ENCODE data around the gene SENP1. TPM values are rescaled to one million over a fixed set of nuclear protein-coding genes. Genes with fewer than 3 reads are reported as not detected.

SENP1 gene
- total and polyA plus RNA-seq, 4 experiments from 2014 or later = 6.1 to 35.1 (median 19.3) TPM

GRCh38 chr12:48045965-48046518 is 59.8 kb downstream of the SENP1 start:
- ChIA-PET POLR2A (ENCODE audit: partially characterized antibody) (no interaction called here), CTCF (ENCODE audit: partially characterized antibody) (interaction anchor here (1.0 kb wide), 1 partner anchor 83 kb away, joined by 4 read pairs; the partner anchor contains the start of gene TMEM106C)
- no peak overlapping the region for H3K4me3 Mint-ChIP-seq
- no peaks in the 10 kb centered on the region for H3K4me1 Mint-ChIP-seq
- peaks cover 38% of the 10 kb centered on the region for H3K36me3 ChIP-seq (ENCODE audit: insufficient read depth, low read length)
- H3K4me1 ChIP-seq (ENCODE audit: insufficient read depth, low read length) = no peaks in the 10 kb centered on the region
- H3K27me3 Mint-ChIP-seq = no peaks in the 10 kb centered on the region
- intact Hi-C loops (cut with micrococcal nuclease) = no loop called here
- H3K36me3 Mint-ChIP-seq = peaks cover 41 to 73% of the 10 kb centered on the region in 2 donors
- no peak overlapping the region for H3K27ac Mint-ChIP-seq
- H3K4me3 ChIP-seq (ENCODE audit: low read length in 2 of 2) = no peak overlapping the region
- no peaks in the 10 kb centered on the region for H3K9me3 Mint-ChIP-seq
- H3K27ac ChIP-seq (ENCODE audit: low read depth, low read length) = no peak overlapping the region
- no peak for DNase-seq
- H3K27me3 ChIP-seq (ENCODE audit: insufficient read depth, low read length) = no peaks in the 10 kb centered on the region
- H3K9me3 ChIP-seq (ENCODE audit: control insufficient read depth in 1 of 2, low read length in 2 of 2) = no peaks in the 10 kb centered on the region

GRCh38 chr12:48045061-48045846 is 60.6 kb downstream of the SENP1 start:
- Histone ChIP-seq H3K27me3 (ENCODE audit: insufficient read depth, low read length) (no peaks in the 10 kb centered on the region), H3K36me3 (ENCODE audit: insufficient read depth, low read length) (peaks cover 38% of the 10 kb centered on the region), H3K4me3 (ENCODE audit: low read length in 2 of 2) (no peak overlapping the region), H3K27ac (ENCODE audit: low read depth, low read length) (no peak overlapping the region), H3K4me1 (ENCODE audit: insufficient read depth, low read length) (no peaks in the 10 kb centered on the region), H3K9me3 (ENCODE audit: control insufficient read depth in 1 of 2, low read length in 2 of 2) (no peaks in the 10 kb centered on the region)
- Mint-ChIP-seq H3K4me3 (no peak overlapping the region), H3K27me3 (no peaks in the 10 kb centered on the region), H3K27ac (no peak overlapping the region), H3K36me3 (peaks cover 41 to 70% of the 10 kb centered on the region in 2 donors), H3K4me1 (no peaks in the 10 kb centered on the region), H3K9me3 (no peaks in the 10 kb centered on the region)
- ChIA-PET POLR2A (ENCODE audit: partially characterized antibody) (no interaction called here), CTCF (ENCODE audit: partially characterized antibody) (no interaction called here)
- intact Hi-C loops (cut with micrococcal nuclease) = no loop called here
- DNase-seq = no peak

GRCh38 chr12:48044396-48044795 is 61.5 kb downstream of the SENP1 start:
- Mint-ChIP-seq H3K27me3 (no peaks in the 10 kb centered on the region), H3K4me3 (no peak overlapping the region), H3K9me3 (no peaks in the 10 kb centered on the region), H3K27ac (no peak overlapping the region), H3K4me1 (no peaks in the 10 kb centered on the region), H3K36me3 (peaks cover 41 to 62% of the 10 kb centered on the region in 2 donors)
- no peak for DNase-seq
- Histone ChIP-seq H3K27me3 (ENCODE audit: insufficient read depth, low read length) (no peaks in the 10 kb centered on the region), H3K36me3 (ENCODE audit: insufficient read depth, low read length) (peaks cover 38% of the 10 kb centered on the region), H3K4me3 (ENCODE audit: low read length in 2 of 2) (no peak overlapping the region), H3K4me1 (ENCODE audit: insufficient read depth, low read length) (no peaks in the 10 kb centered on the region), H3K27ac (ENCODE audit: low read depth, low read length) (no peak overlapping the region), H3K9me3 (ENCODE audit: control insufficient read depth in 1 of 2, low read length in 2 of 2) (no peaks in the 10 kb centered on the region)
- ChIA-PET CTCF (ENCODE audit: partially characterized antibody) (no interaction called here), POLR2A (ENCODE audit: partially characterized antibody) (no interaction called here)
- intact Hi-C loops (cut with micrococcal nuclease) = no loop called here

- H3K27me3 Mint-ChIP-seq = no peaks in the 10 kb centered on the region
- H3K27ac ChIP-seq (ENCODE audit: low read depth, low read length) = no peak overlapping the region
- no peak overlapping the region for H3K4me3 Mint-ChIP-seq
- no peaks in the 10 kb centered on the region for H3K9me3 ChIP-seq (ENCODE audit: control insufficient read depth in 1 of 2, low read length in 2 of 2)
- no peaks in the 10 kb centered on the region for H3K27me3 ChIP-seq (ENCODE audit: insufficient read depth, low read length)
- H3K4me3 ChIP-seq (ENCODE audit: low read length in 2 of 2) = no peak overlapping the region
- intact Hi-C loops (cut with micrococcal nuclease) = no loop called here
- H3K36me3 Mint-ChIP-seq = peaks cover 37 to 56% of the 10 kb centered on the region in 2 donors
- ChIA-PET CTCF (ENCODE audit: partially characterized antibody) (no interaction called here), POLR2A (ENCODE audit: partially characterized antibody) (no interaction called here)
- no peaks in the 10 kb centered on the region for H3K4me1 ChIP-seq (ENCODE audit: insufficient read depth, low read length)
- peaks cover 38% of the 10 kb centered on the region for H3K36me3 ChIP-seq (ENCODE audit: insufficient read depth, low read length)
- no peak for DNase-seq
- peak overlapping the region in 1 of 7 donors; percentile 3 for H3K27ac Mint-ChIP-seq
- H3K9me3 Mint-ChIP-seq = no peaks in the 10 kb centered on the region
- no peaks in the 10 kb centered on the region for H3K4me1 Mint-ChIP-seq
Measured at GRCh38 chr12:48043771-48044170, 62.1 kb downstream of the SENP1 start.

GRCh38 chr12:48041591-48042423 is 64.1 kb downstream of the SENP1 start:
- H3K27me3 ChIP-seq (ENCODE audit: insufficient read depth, low read length) = no peaks in the 10 kb centered on the region
- ChIA-PET CTCF (ENCODE audit: partially characterized antibody) (no interaction called here), POLR2A (ENCODE audit: partially characterized antibody) (no interaction called here)
- H3K4me3 ChIP-seq (ENCODE audit: low read length in 2 of 2) = no peak overlapping the region
- no peaks in the 10 kb centered on the region for H3K9me3 Mint-ChIP-seq
- intact Hi-C loops (cut with micrococcal nuclease) = no loop called here
- peaks cover 31 to 37% of the 10 kb centered on the region in 2 donors for H3K36me3 Mint-ChIP-seq
- H3K36me3 ChIP-seq (ENCODE audit: insufficient read depth, low read length) = peaks cover 23% of the 10 kb centered on the region
- H3K27me3 Mint-ChIP-seq = no peaks in the 10 kb centered on the region
- H3K4me1 ChIP-seq (ENCODE audit: insufficient read depth, low read length) = no peaks in the 10 kb centered on the region
- H3K27ac ChIP-seq (ENCODE audit: low read depth, low read length) = no peak overlapping the region
- H3K4me3 Mint-ChIP-seq = no peak overlapping the region
- DNase-seq = no peak
- peaks cover 0 to 10% (median 4%) of the 10 kb centered on the region in 4 donors for H3K4me1 Mint-ChIP-seq
- no peak overlapping the region for H3K27ac Mint-ChIP-seq
- H3K9me3 ChIP-seq (ENCODE audit: control insufficient read depth in 1 of 2, low read length in 2 of 2) = no peaks in the 10 kb centered on the region

GRCh38 chr12:48040354-48040753 is 65.5 kb downstream of the SENP1 start:
- no peak for DNase-seq
- H3K27ac ChIP-seq (ENCODE audit: low read depth, low read length) = no peak overlapping the region
- H3K27ac Mint-ChIP-seq = no peak overlapping the region

GRCh38 chr12:48039151-48039550 is 66.7 kb downstream of the SENP1 start:
- Mint-ChIP-seq H3K27me3 (no peaks in the 10 kb centered on the region), H3K4me3 (no peak overlapping the region), H3K9me3 (no peaks in the 10 kb centered on the region), H3K36me3 (peaks cover 8 to 11% of the 10 kb centered on the region in 2 donors), H3K27ac (peak overlapping the region in 1 of 7 donors; percentile 26), H3K4me1 (peaks cover 0 to 10% (median 4%) of the 10 kb centered on the region in 4 donors)
- Histone ChIP-seq H3K4me1 (ENCODE audit: insufficient read depth, low read length) (no peaks in the 10 kb centered on the region), H3K36me3 (ENCODE audit: insufficient read depth, low read length) (no peaks in the 10 kb centered on the region), H3K9me3 (ENCODE audit: control insufficient read depth in 1 of 2, low read length in 2 of 2) (no peaks in the 10 kb centered on the region), H3K4me3 (ENCODE audit: low read length in 2 of 2) (no peak overlapping the region), H3K27me3 (ENCODE audit: insufficient read depth, low read length) (no peaks in the 10 kb centered on the region), H3K27ac (ENCODE audit: low read depth, low read length) (no peak overlapping the region)
- ChIA-PET CTCF (ENCODE audit: partially characterized antibody) (no interaction called here), POLR2A (ENCODE audit: partially characterized antibody) (no interaction called here)
- DNase-seq = no peak
- intact Hi-C loops (cut with micrococcal nuclease) = no loop called here

More at GRCh38 chr12:48040354-48040753, 65.5 kb downstream of the SENP1 start:
- Mint-ChIP-seq H3K4me3 (no peak overlapping the region), H3K9me3 (no peaks in the 10 kb centered on the region), H3K36me3 (peaks cover 17 to 23% of the 10 kb centered on the region in 2 donors), H3K4me1 (peaks cover 0 to 10% (median 4%) of the 10 kb centered on the region in 4 donors), H3K27me3 (no peaks in the 10 kb centered on the region)
- H3K9me3 ChIP-seq (ENCODE audit: control insufficient read depth in 1 of 2, low read length in 2 of 2) = no peaks in the 10 kb centered on the region
- H3K27me3 ChIP-seq (ENCODE audit: insufficient read depth, low read length) = no peaks in the 10 kb centered on the region
- no peaks in the 10 kb centered on the region for H3K4me1 ChIP-seq (ENCODE audit: insufficient read depth, low read length)
- H3K4me3 ChIP-seq (ENCODE audit: low read length in 2 of 2) = no peak overlapping the region
- CTCF ChIA-PET (ENCODE audit: partially characterized antibody) = no interaction called here
- H3K36me3 ChIP-seq (ENCODE audit: insufficient read depth, low read length) = peaks cover 10% of the 10 kb centered on the region
- POLR2A ChIA-PET (ENCODE audit: partially characterized antibody) = no interaction called here
- intact Hi-C loops (cut with micrococcal nuclease) = no loop called here
